Liver (tissue), 9 donors: ENCODE measurements around the gene JPH4. TPM values are rescaled to one million over a fixed set of nuclear protein-coding genes. Genes with fewer than 3 reads are reported as not detected.

ENCODE experiments used
- DNase-seq: peaks from one replicate; pipeline ENCODE4 v3.0.0-alpha.2; 2017; ENCODE audit warnings: low spot score
- H3K27ac ChIP-seq, 2 donors: one replicate each; pipeline ENCODE4 v1.7.0; 2013; ENCODE audit warnings: inconsistent platforms in 2 of 2, low read length in 2 of 2, control low read depth in 1 of 2, low read depth in 1 of 2, mild to moderate bottlenecking in 1 of 2
- H3K27me3 ChIP-seq, 4 donors: one replicate each; pipeline versions ENCODE4 v1.6.1 to v1.7.0; 2013; ENCODE audit warnings: low read length in 3 of 4, inconsistent platforms in 1 of 4, mild to moderate bottlenecking in 1 of 4, moderate library complexity in 1 of 4; ENCODE audit not compliant: control insufficient read depth in 4 of 4, insufficient read depth in 4 of 4
- H3K36me3 ChIP-seq, 4 donors: one replicate each; pipeline versions ENCODE4 v1.6.1 to v1.7.0; 2013; ENCODE audit warnings: low read length in 3 of 4, mild to moderate bottlenecking in 3 of 4, low read depth in 1 of 4, moderate library complexity in 1 of 4; ENCODE audit not compliant: control insufficient read depth in 4 of 4, insufficient read depth in 3 of 4
- H3K4me1 ChIP-seq, 4 donors: one replicate each; pipeline versions ENCODE4 v1.6.1 to v1.7.0; 2013; ENCODE audit warnings: low read length in 3 of 4, mild to moderate bottlenecking in 3 of 4, moderate library complexity in 1 of 4; ENCODE audit not compliant: control insufficient read depth in 4 of 4, insufficient read depth in 4 of 4
- H3K4me3 ChIP-seq, 3 donors: one replicate each; pipeline versions ENCODE4 v1.6.1 to v1.7.0; 2013; ENCODE audit warnings: low read length in 3 of 3, control low read depth in 1 of 3, low read depth in 1 of 3, mild to moderate bottlenecking in 1 of 3
- H3K9ac ChIP-seq, 2 donors: one replicate each; pipeline ENCODE4 v1.7.0; 2013; ENCODE audit warnings: low read length in 2 of 2, mild to moderate bottlenecking in 2 of 2, moderate library complexity in 2 of 2, control low read depth in 1 of 2, low read depth in 1 of 2
- H3K9me3 ChIP-seq, 4 donors: one replicate each; pipeline versions ENCODE4 v1.6.1 to v1.7.0; 2013; ENCODE audit warnings: low read length in 3 of 4; ENCODE audit not compliant: control insufficient read depth in 4 of 4
- ATF3 ChIP-seq: IDR thresholded peaks from 2 replicates; pipeline ENCODE4 v1.6.1; 2016; ENCODE audit warnings: antibody characterized with exemption
- CTCF ChIP-seq: fragments of 150-350 bp; IDR thresholded peaks from 2 replicates; pipeline ENCODE4 v1.5.1; 2017; ENCODE audit warnings: improper control_type of control experiment, low read depth, low read length; ENCODE audit not compliant: missing input control
- EGR1 ChIP-seq, 2 donors: IDR thresholded peaks; 2 replicates each; pipeline ENCODE4 v1.6.1; 2016 to 2018; ENCODE audit warnings: antibody characterized with exemption in 2 of 2, low read depth in 2 of 2
- FOXA1 ChIP-seq: IDR thresholded peaks from 2 replicates; pipeline ENCODE4 v1.6.1; 2016; ENCODE audit warnings: antibody characterized with exemption
- FOXA2 ChIP-seq: IDR thresholded peaks from 2 replicates; pipeline ENCODE4 v1.6.1; 2016; ENCODE audit warnings: antibody characterized with exemption
- GABPA ChIP-seq, 2 donors: IDR thresholded peaks in 1 of 2; conservative IDR thresholded peaks in 1 of 2; 2 replicates each; pipeline ENCODE4 v1.6.1; 2016; ENCODE audit warnings: antibody characterized with exemption in 2 of 2, mild to moderate bottlenecking in 1 of 2, moderate library complexity in 1 of 2
- HNF4A ChIP-seq, 2 donors: conservative IDR thresholded peaks; 2 replicates each; pipeline ENCODE4 v1.6.1; 2016; ENCODE audit warnings: antibody characterized with exemption in 2 of 2, mild to moderate bottlenecking in 2 of 2
- HNF4G ChIP-seq: IDR thresholded peaks from 2 replicates; pipeline ENCODE4 v1.6.1; 2016; ENCODE audit warnings: antibody characterized with exemption
- MAX ChIP-seq: IDR thresholded peaks from 2 replicates; pipeline ENCODE4 v1.6.1; 2016; ENCODE audit warnings: antibody characterized with exemption
- RAD21 ChIP-seq, 2 donors: IDR thresholded peaks; 2 replicates each; pipeline ENCODE4 v1.6.1; 2016; ENCODE audit warnings: antibody characterized with exemption in 2 of 2, mild to moderate bottlenecking in 2 of 2
- REST ChIP-seq: IDR thresholded peaks from 2 replicates; pipeline ENCODE4 v1.6.1; 2016; ENCODE audit warnings: antibody characterized with exemption, mild to moderate bottlenecking
- SP1 ChIP-seq: IDR thresholded peaks from 2 replicates; pipeline ENCODE4 v1.6.1; 2018; ENCODE audit warnings: antibody characterized with exemption, mild to moderate bottlenecking
- TAF1 ChIP-seq: conservative IDR thresholded peaks from 2 replicates; pipeline ENCODE4 v1.6.1; 2016; ENCODE audit warnings: antibody characterized with exemption, mild to moderate bottlenecking
- YY1 ChIP-seq: IDR thresholded peaks from 2 replicates; pipeline ENCODE4 v1.6.1; 2016; ENCODE audit warnings: antibody characterized with exemption, mild to moderate bottlenecking
- ZBTB33 ChIP-seq: IDR thresholded peaks from 2 replicates; pipeline ENCODE4 v1.6.1; 2016; ENCODE audit warnings: antibody characterized with exemption
- WGBS: extraction: QIAGEN DNeasy Blood & Tissue Kit; methylation state at CpG from one replicate; pipeline ENCODE4 v1.1.7; 2013; 5-methylcytosine and 5-hydroxymethylcytosine counted together
- polyA plus RNA-seq, 2 donors: library from polyadenylated mRNA; stranded (reverse) in 1 of 2; unstranded in 1 of 2; fragments of 200-250 nt in 1 of 2; fragments of >200 nt in 1 of 2; fragmentation: Nextera tagmentation in 1 of 2; extraction: Ambion mirVana in 1 of 2; gene quantifications; one replicate each; pipeline versions ENCODE4 v1.2.1 to v1.2.3, GENCODE V29; 2013 to 2015
- total RNA-seq, 2 donors: library from RNA; depleted of rRNA; stranded (reverse); fragments of >200 nt; gene quantifications; one replicate each; pipeline ENCODE4 v1.2.3, GENCODE V29; 2014
- donor health status: healthy.
- donor health status: healthy.
- donor health status: healthy.
- donor health status: healthy.
- donor health status: healthy.

JPH4 gene
- total and polyA plus RNA-seq, 4 donors: 0.07 to 0.24 (median 0.16) TPM

- Histone ChIP-seq H3K36me3 (no peaks in the 10 kb centered on the region), H3K9ac (no peak overlapping the region), H3K4me1 (peaks cover 3 to 36% (median 19%) of the 10 kb centered on the region in 4 donors), H3K27ac (no peak overlapping the region), H3K4me3 (no peak overlapping the region), H3K9me3 (no peaks in the 10 kb centered on the region), H3K27me3 (no peaks in the 10 kb centered on the region)
- DNase-seq: no peak
- WGBS: 90% methylated on average over 1 of the region's 1 CpG
- no peak for TF ChIP-seq RAD21 (IDR thresholded peaks at IDR 0.05)
- TF ChIP-seq ZBTB33: no peak
- TF ChIP-seq HNF4G: no peak
- TF ChIP-seq SP1: no peak
- TF ChIP-seq YY1: no peak
- TF ChIP-seq FOXA2: no peak
- TF ChIP-seq HNF4A (conservative IDR thresholded peaks at IDR 0.05): no peak
- no peak for TF ChIP-seq CTCF
- TF ChIP-seq MAX: no peak
- no peak for TF ChIP-seq EGR1 (IDR thresholded peaks at IDR 0.05; ENCODE audit: low read depth in 2 of 2)
- TF ChIP-seq ATF3: no peak
- no peak for TF ChIP-seq GABPA (IDR thresholded peaks at IDR 0.05 in 1 of 2, conservative IDR thresholded peaks at IDR 0.05 in 1 of 2)
- no peak for TF ChIP-seq REST
- TF ChIP-seq TAF1: no peak
Measured at GRCh38 chr14:23617539-23617938, 38.9 kb upstream of the JPH4 start.

- WGBS: 81% methylated on average over 5 of the region's 5 CpGs
- DNase-seq: no peak
- no peak overlapping the region for H3K27ac ChIP-seq
- no peaks in the 10 kb centered on the region for H3K9me3 ChIP-seq
- H3K36me3 ChIP-seq: no peaks in the 10 kb centered on the region
- no peaks in the 10 kb centered on the region for H3K27me3 ChIP-seq
- H3K4me1 ChIP-seq: peaks cover 10 to 32% (median 23%) of the 10 kb centered on the region in 4 donors
- no peak overlapping the region for H3K9ac ChIP-seq
- TF ChIP-seq FOXA2 (no peak), SP1 (no peak), RAD21 (IDR thresholded peaks at IDR 0.05) (no peak), MAX (no peak), FOXA1 (no peak), HNF4A (conservative IDR thresholded peaks at IDR 0.05) (no peak)
- no peak overlapping the region for H3K4me3 ChIP-seq
Measured at GRCh38 chr14:23615856-23616255, 37.3 kb upstream of the JPH4 start.
